ENCODE measurements around the gene NADSYN1. TPM values are rescaled to one million over a fixed set of nuclear protein-coding genes. Genes with fewer than 3 reads are reported as not detected.

NADSYN1 gene
- total and polyA plus RNA-seq, 2 of the 13 experiments (the other 11 are each of a cell fraction or from before 2014, with no cell fraction given), result 35.7 to 51.5 TPM

DNA sequence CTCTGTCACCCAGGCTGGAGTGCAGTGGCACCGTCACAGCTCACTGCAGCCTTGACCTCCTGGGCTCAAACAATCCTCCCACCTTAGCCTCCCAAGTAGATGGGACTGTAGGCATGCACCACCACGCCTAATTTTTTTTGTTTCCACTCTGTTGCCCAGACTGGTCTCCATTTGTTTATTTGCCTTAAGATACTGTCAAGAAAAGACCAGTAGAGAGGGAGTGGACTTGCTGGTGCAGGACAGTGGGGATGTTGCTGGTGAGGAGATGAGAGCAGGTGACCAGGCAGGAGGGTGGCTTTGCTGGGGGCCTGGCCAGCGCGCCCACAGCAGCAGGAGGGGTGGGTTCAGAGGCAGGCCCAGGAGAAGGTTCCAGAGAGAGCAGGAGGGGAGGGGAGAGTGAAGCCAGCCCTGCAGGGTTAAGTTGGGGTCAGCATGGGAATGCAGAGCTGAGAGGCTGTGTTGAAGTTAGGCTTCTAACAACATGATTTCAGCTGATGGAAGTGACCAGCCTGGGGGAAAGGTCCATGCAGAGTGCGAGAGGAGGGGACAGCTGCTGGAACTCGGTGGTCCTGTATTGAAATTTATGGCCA, 35.8 kb downstream of the NADSYN1 start:
- FAIRE-seq, result no peak
- no peak overlapping the region for H3K9ac ChIP-seq (ENCODE audit: insufficient read depth, low read depth, low read length)
- CTCF ChIA-PET (ENCODE audit: low intra/inter-chr PET ratio, low total read pairs), result no interaction called here

More for the DNA sequence above, 35.8 kb downstream of the NADSYN1 start:
- Histone ChIP-seq H3K4me1 (ENCODE audit: insufficient read depth, low read length) (no peaks in the 10 kb centered on the region), H4K20me1 (ENCODE audit: insufficient read depth, low read length) (no peaks in the 10 kb centered on the region), H3K4me2 (ENCODE audit: low read depth, low read length) (no peak overlapping the region), H3K79me2 (ENCODE audit: insufficient read depth, low read length) (no peaks in the 10 kb centered on the region), H3K36me3 (replicated peaks in 1 of 2; ENCODE audit: control insufficient read depth in 1 of 2, insufficient read depth in 2 of 2, low read length in 2 of 2) (peaks cover 13 to 37% of the 10 kb centered on the region in 2 experiments), H3K27ac (ENCODE audit: extremely low read length, insufficient read depth, low read length) (no peak overlapping the region), H3K27me3 (ENCODE audit: control insufficient read depth in 1 of 2, insufficient read depth in 2 of 2, low read length in 2 of 2) (no peaks in the 10 kb centered on the region), H2AFZ (ENCODE audit: low read length) (no peak overlapping the region), H3K9me3 (ENCODE audit: low read length) (no peaks in the 10 kb centered on the region), H3K4me3 (replicated peaks in 1 of 3; ENCODE audit: insufficient read depth in 1 of 3, low read depth in 2 of 3, low read length in 3 of 3) (no peak overlapping the region)
- intact Hi-C loops (cut with micrococcal nuclease; ENCODE audit: unreplicated experiment) (no loop called here), in situ Hi-C loops (cut with HindIII; ENCODE audit: extremely low pct_ligation_motif_present, low pct_unique_long_range_greater_than_20kb) (no loop called here)
- 95% methylated on average over 5 of the region's 6 CpGs for WGBS (ENCODE audit: low lambda C conversion rate)
- TF ChIP-seq, protein P1, sequence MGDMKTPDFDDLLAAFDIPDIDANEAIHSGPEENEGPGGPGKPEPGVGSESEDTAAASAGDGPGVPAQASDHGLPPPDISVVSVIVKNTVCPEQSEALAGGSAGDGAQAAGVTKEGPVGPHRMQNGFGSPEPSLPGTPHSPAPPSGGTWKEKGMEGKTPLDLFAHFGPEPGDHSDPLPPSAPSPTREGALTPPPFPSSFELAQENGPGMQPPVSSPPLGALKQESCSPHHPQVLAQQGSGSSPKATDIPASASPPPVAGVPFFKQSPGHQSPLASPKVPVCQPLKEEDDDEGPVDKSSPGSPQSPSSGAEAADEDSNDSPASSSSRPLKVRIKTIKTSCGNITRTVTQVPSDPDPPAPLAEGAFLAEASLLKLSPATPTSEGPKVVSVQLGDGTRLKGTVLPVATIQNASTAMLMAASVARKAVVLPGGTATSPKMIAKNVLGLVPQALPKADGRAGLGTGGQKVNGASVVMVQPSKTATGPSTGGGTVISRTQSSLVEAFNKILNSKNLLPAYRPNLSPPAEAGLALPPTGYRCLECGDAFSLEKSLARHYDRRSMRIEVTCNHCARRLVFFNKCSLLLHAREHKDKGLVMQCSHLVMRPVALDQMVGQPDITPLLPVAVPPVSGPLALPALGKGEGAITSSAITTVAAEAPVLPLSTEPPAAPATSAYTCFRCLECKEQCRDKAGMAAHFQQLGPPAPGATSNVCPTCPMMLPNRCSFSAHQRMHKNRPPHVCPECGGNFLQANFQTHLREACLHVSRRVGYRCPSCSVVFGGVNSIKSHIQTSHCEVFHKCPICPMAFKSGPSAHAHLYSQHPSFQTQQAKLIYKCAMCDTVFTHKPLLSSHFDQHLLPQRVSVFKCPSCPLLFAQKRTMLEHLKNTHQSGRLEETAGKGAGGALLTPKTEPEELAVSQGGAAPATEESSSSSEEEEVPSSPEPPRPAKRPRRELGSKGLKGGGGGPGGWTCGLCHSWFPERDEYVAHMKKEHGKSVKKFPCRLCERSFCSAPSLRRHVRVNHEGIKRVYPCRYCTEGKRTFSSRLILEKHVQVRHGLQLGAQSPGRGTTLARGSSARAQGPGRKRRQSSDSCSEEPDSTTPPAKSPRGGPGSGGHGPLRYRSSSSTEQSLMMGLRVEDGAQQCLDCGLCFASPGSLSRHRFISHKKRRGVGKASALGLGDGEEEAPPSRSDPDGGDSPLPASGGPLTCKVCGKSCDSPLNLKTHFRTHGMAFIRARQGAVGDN (CRISPR knock-in tag; IDR thresholded peaks at IDR 0.05), result peak; percentile 27; the same call in 1 of the 2 replicates
- TF ChIP-seq, protein P2, sequence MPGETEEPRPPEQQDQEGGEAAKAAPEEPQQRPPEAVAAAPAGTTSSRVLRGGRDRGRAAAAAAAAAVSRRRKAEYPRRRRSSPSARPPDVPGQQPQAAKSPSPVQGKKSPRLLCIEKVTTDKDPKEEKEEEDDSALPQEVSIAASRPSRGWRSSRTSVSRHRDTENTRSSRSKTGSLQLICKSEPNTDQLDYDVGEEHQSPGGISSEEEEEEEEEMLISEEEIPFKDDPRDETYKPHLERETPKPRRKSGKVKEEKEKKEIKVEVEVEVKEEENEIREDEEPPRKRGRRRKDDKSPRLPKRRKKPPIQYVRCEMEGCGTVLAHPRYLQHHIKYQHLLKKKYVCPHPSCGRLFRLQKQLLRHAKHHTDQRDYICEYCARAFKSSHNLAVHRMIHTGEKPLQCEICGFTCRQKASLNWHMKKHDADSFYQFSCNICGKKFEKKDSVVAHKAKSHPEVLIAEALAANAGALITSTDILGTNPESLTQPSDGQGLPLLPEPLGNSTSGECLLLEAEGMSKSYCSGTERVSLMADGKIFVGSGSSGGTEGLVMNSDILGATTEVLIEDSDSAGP (CRISPR knock-in tag; IDR thresholded peaks at IDR 0.05; ENCODE audit: borderline replicate concordance), result no peak
- TF ChIP-seq, protein P3, sequence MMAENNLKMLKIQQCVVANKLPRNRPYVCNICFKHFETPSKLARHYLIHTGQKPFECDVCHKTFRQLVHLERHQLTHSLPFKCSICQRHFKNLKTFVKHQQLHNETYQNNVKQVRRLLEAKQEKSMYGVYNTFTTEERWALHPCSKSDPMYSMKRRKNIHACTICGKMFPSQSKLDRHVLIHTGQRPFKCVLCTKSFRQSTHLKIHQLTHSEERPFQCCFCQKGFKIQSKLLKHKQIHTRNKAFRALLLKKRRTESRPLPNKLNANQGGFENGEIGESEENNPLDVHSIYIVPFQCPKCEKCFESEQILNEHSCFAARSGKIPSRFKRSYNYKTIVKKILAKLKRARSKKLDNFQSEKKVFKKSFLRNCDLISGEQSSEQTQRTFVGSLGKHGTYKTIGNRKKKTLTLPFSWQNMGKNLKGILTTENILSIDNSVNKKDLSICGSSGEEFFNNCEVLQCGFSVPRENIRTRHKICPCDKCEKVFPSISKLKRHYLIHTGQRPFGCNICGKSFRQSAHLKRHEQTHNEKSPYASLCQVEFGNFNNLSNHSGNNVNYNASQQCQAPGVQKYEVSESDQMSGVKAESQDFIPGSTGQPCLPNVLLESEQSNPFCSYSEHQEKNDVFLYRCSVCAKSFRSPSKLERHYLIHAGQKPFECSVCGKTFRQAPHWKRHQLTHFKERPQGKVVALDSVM (CRISPR knock-in tag; IDR thresholded peaks at IDR 0.05), result 0 out of 2 replicates have a peak, but pooled peaks have one; percentile 26
- POLR2A ChIA-PET, result no interaction called here
- DNase-seq (ENCODE audit: low spot score), result no peak
- BruUV-seq (replicated peaks), result no TSS peak
- ATAC-seq, result no peak
